GM19395 (cell line): ENCODE results near the gene NGRN.
"Not testable (repeated sequence)": the region's sequence is repeated elsewhere in the genome, so short reads cannot be mapped to it uniquely, and the experiment has no call there.

Experiments used
- ATAC-seq: cut with Tn5 transposase; IDR thresholded peaks from one replicate; pipeline ENCODE4 v1.9.1; 2021; ENCODE audit warnings: mild to moderate bottlenecking, moderate library complexity; ENCODE audit not compliant: unreplicated experiment

Gene NGRN

GRCh38 chr15:90281637-90282036, 16.2 kb downstream of the NGRN start:
- not testable (repeated sequence) for ATAC-seq

- ATAC-seq, result no peak
These were observed 21.2 kb downstream of the NGRN start for GRCh38 chr15:90286678-90287077.

GRCh38 chr15:90287101-90287500, 21.6 kb downstream of the NGRN start:
- no peak for ATAC-seq

- no peak for ATAC-seq
These were observed 22.5 kb downstream of the NGRN start for GRCh38 chr15:90287946-90288345.

GRCh38 chr15:90291679-90292356, 26.3 kb downstream of the NGRN start:
- no peak for ATAC-seq

- not testable (repeated sequence) for ATAC-seq
These were observed 27.8 kb downstream of the NGRN start for GRCh38 chr15:90293040-90293810.

- no peak for ATAC-seq
These were observed 28.7 kb downstream of the NGRN start for GRCh38 chr15:90294159-90294558.

GRCh38 chr15:90294601-90295269, 29.3 kb downstream of the NGRN start:
- ATAC-seq, result no peak

GRCh38 chr15:90295270-90295648, 29.8 kb downstream of the NGRN start:
- no peak for ATAC-seq

- not testable (repeated sequence) for ATAC-seq
These were observed 30.9 kb downstream of the NGRN start for GRCh38 chr15:90296316-90296884.

- no peak for ATAC-seq
These were observed 31.5 kb downstream of the NGRN start for GRCh38 chr15:90297021-90297420.

- ATAC-seq, result no peak
These were observed 35.1 kb downstream of the NGRN start for GRCh38 chr15:90300541-90300940.

- no peak for ATAC-seq
These were observed 35.7 kb downstream of the NGRN start for GRCh38 chr15:90300988-90301706.

GRCh38 chr15:90301707-90302300, 36.3 kb downstream of the NGRN start:
- ATAC-seq, result no peak

- not testable (repeated sequence) for ATAC-seq
These were observed 39.9 kb downstream of the NGRN start for GRCh38 chr15:90305355-90305754.

- ATAC-seq, result no peak
These were observed 40.5 kb downstream of the NGRN start for GRCh38 chr15:90305932-90306331.

GRCh38 chr15:90306560-90306959, 41.1 kb downstream of the NGRN start:
- peak; percentile 69 for ATAC-seq

- ATAC-seq, result no peak
These were observed 42.2 kb downstream of the NGRN start for GRCh38 chr15:90307661-90308060.

- ATAC-seq, result no peak
These were observed 43.5 kb downstream of the NGRN start for GRCh38 chr15:90309020-90309419.

GRCh38 chr15:90315278-90315982, 50.0 kb downstream of the NGRN start:
- ATAC-seq, result no peak
